Stimulated activated CD8-positive, alpha-beta memory T cell treated with anti-CD3 and anti-CD28 coated beads, Interleukin-15, amount 100 ng/mL, for 48 hours (primary cell): ENCODE data around the gene FAM181A.

ENCODE experiments used
- DNase-seq, 2 donors: peaks; one replicate each; pipeline ENCODE4 v3.0.0-alpha.2; 2020; ENCODE audit warnings: low read depth in 2 of 2

Gene FAM181A

DNA sequence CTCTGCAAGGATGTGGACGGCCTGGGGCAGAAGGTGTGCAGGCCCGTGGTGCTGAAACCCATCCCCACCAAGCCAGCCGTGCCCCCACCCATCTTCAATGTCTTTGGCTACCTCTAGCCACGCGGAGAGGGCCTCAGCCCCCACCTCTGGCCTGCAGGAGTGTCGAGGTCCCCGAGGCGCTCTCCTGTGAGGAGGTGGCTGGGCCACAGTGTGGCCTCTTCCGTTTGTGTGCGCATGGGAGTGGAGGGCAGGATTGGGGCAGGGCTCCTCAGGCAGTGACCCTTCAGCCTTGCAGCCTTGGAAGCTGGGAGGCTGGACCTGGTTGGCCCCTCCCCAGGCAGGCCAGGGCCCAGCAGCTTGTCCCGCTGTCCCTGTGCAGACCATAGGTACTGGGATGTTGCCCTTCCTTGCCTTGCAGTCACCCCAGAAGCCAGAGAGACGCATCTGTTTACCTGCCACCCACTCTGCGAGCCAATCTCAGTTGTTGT, 1.9 kb downstream of the FAM181A start:
- DNase-seq = no peak

DNA sequence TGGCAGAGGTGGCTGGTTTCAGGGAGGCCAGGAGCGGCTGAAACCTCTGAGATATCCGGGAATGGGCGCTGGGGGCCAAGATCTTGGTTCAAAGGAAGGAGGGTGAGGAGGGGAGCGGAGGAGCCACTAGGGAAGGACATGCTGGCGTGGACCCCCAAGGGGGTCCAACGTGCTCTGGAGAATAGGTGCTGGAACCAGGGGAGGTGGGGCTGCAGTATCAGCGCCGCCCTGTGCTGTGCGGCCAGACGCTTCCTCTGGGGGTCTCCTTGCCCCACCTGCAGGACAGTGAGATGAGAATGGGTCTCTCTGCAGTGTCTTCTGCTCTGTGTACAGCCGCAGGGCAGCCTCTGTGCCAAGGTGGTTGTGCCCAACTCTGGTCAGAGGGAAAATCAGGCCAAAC, 2.5 kb downstream of the FAM181A start:
- no peak for DNase-seq

DNA sequence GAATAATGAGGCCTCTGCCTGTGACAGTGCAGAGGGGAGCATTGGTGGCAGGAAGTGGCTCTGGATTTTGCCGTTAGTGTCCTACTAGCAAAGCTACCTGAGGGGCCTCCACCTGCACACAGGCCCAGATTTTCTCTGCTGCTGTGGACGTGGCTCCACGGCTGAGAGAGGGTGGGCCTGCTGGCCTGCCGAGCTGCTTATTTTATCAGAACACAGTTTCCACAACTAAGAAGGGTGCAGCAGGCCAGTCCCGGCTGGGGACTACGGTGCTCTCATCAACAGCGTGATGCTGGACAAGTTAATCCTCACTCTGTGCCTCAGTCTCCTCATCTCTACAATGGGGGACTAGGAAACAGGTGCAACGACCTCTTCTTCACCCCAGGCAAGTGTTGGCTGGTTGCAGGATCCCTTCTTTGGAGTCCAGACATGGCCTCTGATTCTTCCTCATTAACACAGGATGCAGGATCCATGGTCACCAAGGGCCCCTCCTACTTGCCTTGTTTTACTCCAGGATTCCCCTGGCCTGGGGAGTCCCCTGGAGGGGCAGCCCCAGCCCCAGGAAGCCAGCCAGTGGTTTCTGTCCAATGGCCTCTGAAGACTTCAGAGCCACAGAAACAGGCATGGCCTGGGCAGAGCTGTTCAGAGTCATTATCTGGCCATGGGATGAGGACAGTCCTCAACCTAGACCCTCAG, 3.3 kb downstream of the FAM181A start:
- no peak for DNase-seq

DNA sequence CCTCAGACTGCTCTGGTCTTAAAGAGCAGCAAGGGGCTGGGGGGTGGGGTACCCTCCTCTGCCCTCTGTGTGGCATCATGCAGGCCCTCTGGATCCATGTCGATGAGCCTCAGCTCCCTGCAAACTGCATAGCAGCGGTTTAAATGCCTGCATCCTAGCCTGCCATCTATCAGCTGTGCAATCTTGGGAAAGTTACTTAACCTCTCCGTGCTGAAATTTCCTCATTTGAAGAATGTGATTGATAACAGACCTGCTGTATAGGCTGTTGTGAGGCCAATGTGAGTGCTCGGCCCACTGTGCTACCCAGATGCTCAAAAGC, 3.8 kb downstream of the FAM181A start:
- no peak for DNase-seq

DNA sequence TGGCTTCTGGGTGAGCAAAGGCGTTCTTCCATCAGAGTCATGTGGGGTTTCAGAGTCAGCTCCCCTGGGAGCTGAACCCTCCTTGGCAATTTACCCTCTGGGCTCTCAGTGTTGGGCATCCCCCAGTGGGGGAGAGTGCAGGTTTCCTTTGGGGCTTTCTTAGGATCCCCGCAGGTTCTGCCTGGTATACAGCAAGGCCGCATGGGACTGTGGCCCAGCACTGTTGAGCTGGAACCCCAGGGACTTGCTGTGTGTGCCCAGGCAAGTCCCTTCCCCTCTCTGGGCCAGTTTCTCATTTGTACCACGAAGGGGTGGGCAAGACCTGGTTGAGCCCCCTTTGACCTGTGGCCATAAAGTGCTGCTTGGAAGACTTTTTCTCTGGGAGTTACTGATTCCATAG, 5.5 kb downstream of the FAM181A start:
- DNase-seq = no peak

DNA sequence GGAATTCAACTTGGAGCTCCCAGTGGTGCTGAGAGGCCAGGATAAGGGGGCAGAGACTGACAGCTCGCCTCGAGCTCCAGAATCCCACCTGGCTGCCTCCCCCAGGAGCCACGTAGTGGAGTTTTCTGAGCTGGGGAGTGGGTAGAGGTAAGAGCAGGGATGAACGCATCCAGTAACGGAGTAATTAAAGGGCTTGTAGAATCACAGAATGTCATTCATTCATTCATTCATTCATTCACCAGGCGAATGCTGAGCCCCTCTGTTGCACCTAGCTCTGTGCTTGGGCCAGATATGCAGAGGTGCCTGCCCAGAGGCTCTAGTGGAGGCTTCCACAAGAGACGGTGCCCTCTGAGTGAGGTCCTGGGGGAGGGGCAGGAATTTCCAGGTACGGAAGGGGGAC, 8.1 kb downstream of the FAM181A start:
- DNase-seq = no peak

DNA sequence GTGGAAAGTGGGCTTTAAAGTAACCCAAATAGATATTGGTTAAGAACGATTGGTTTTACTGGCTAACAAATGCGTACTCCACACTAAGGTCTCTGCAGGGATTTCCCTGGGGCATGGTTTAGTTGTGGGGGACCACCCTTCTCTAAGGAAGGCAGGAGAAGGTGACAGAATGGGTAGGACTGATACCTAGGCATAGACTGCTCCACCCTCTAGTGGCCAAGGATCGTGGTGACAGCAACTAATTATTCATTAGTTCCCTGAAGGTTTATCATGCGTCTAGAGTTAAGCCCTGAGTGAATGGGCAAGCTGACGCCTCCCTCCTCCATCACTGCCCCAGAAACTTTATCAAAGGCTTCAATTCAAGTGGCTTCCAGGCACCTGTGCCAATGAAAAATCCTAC, 9.1 kb downstream of the FAM181A start:
- no peak for DNase-seq

DNA sequence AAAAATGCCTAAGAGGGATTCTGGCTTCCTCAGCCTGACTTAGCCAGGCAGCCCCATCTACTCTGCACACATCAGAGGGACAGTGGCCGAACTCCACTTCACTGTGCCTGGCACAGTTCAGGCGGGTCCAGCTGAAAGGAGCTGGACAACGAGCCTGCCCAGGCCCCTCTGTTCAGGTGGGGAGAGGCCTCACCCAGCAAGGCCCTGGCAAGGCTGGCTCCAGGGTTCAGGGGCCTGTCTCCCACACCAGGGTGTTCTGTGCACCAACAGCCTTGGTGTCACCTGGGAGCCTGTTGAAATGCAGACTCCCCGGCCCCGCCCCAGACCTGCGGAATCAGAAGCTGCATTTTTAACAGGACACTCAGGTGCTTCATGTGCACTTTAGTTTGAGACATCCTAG, 9.8 kb downstream of the FAM181A start:
- DNase-seq = no peak

DNA sequence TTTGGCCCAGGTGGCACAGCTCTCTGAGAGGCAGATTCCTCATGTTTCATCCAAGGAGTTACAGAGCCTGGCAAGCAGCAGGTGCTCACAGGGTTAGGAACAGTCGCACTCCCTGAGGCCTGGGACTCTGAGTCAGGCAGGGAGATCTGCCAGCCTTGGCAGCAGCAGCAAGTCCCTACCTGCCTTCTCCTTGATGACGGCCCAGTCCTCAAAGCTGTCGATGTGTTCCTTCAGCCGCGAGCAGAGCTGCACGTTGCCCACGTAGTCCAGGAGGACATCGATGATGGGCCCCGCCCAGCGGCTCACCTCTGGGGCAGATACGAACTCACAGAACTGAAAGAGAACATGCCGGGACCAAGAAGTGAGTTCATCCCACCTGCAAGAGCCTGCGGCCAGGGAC, 10.4 kb downstream of the FAM181A start:
- DNase-seq = no peak

DNA sequence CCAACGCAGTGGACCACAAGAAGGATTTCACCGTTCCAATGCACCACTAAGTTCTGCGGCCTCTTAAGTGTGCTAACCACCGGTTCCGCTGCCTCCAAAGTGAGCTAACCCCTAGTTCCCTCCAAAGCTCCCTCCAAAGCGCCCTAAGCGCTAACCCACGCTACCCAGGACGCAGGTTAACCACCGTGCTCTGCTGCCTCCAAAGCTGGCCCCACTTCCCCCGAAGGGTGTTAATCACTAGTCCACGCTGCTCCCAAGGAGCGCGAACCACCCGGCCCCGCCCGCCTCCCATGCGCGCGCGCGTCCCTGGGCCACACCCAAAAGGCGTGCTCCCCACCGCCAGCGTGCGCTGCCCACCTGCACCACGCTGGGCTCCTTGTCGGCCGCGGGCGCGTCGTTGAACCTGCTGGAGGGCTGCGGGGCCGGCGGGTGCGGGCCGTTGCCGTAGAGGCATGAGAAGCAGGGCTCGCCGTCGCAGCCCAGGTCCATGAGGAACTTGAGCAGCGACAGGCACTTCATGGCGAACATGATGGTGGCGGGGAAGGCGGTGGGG, 11.7 kb downstream of the FAM181A start:
- DNase-seq = no peak

DNA sequence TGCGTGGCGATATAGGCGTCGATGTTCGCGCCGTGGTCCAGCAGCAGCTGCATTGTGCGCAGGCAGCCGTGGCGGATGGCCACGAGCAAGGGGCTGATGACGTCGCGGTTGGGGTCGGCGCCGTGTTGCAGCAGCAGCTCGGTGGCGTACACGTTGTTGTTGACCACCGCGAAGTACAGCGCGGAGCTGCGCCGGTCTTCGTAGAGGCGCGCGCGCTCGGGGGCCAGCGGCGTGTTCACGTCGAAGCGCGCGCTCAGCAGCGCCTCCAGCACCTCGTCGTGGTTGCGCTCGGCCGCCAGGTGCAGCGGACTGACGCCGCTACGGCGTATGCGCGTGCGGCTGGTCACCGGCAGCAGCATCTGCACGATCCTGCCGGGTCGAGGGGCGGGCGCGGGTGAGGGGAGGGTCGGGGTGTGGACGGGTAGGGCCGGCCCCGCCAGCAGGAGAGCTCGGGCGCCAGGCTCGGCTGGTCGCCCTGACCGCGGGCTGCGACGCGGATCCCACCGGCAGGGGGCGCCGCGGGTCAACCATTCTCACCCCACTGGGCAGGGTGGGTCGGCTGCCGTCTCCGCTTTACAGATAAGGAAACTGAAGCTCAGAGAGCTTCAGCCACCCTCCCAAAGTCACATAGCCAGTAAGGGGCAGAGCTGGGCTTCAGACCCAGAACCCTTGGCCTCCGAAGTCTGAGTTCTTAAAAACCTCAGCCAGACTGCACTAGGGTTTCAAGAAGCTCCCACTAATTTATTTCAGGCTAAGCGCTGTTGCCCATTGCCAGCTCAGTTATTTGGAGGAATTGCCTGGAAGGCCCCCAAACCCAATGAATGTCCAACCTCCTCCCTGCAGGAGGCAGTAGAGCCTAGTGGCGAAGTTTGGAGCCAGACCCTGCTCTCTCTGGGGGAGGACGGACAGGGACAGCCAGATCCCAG, 12.4 kb downstream of the FAM181A start:
- DNase-seq = peak; percentile 84 to 86

DNA sequence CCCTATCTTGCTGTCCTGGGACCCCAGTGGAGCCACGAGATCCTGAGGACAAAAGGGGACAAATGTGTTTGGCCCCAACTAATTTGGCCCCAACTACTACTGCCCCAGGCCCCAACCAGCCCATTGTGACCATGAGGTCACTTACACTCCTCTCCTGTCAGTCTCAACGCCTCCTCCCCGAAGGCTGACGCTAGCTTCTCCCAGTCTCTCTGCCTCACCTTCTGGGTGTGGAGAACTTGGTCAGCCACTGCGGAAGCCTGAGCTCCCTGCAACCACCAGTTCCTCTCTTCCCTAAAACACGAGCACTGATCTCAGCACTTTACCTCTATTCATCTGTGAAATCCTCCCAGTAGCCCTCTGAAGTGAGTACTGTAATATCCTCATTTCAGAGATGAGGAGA, 13.3 kb downstream of the FAM181A start:
- DNase-seq = no peak

DNA sequence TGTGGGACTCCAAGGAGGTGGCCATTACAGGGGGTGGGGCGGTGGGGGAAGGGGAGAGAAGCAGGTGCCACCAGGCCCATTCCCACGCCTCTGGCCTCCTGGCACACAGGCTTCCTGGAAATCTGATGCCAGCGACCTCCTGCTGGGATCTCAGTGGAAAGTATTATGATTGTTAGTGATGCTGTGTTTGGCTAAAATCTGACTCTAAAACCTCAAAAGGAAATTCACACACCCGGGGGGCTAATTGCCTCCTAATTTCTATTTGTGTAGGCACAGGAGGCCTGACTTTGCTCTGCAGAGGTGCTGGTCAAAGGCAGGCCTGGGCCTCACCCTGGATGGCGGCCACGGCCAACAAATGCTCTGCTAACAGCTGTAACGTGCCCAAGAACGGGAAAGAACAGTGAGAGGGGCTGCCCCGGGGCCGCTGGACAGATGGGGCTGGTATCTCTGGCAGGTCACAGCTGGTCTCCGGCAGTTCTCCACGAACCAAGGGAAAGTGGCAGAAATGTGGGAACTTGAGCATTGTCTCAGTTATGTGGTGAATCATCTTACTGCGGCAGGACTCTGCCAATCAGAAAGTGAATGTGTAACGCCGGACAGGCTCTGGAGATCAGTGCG, 14.3 kb downstream of the FAM181A start:
- no peak for DNase-seq

DNA sequence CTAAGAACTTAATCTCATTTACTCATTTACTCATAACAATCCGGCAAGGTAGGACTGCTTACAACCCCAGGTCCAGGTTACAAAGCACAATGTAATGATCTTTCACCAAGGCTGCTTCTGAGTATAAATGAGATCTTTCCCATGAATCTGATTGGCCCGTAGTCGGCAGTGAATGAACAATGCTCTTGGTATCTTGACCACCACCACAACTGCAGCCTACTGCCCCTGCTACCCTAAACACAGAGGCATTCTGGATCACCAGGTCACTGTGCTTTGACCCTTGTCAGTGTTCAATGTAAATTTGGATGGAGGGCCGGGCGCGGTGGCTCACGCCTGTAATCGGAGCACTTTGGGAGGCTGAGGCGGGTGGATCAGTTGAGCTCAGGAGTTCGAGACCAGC, 15.9 kb downstream of the FAM181A start:
- no peak for DNase-seq

DNA sequence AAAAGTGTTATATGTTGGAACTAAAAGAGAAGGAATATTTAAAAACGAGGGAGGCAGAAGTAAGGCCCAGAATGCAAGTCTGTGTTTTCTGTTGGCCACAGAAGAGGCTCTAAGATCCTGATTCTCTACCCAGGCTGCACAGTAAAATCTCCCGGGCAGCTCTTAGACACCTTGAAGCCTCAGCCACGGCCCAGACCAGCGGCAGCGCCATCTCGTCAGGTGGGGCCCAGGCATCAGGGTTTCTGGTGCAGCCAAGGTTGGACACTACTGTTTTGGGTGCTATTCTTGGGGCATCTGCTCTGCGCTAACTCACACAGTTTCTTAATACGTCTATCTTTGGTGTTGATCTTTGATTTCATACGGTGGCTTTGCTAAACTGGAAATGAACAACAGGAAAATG, 16.8 kb downstream of the FAM181A start:
- DNase-seq = no peak

DNA sequence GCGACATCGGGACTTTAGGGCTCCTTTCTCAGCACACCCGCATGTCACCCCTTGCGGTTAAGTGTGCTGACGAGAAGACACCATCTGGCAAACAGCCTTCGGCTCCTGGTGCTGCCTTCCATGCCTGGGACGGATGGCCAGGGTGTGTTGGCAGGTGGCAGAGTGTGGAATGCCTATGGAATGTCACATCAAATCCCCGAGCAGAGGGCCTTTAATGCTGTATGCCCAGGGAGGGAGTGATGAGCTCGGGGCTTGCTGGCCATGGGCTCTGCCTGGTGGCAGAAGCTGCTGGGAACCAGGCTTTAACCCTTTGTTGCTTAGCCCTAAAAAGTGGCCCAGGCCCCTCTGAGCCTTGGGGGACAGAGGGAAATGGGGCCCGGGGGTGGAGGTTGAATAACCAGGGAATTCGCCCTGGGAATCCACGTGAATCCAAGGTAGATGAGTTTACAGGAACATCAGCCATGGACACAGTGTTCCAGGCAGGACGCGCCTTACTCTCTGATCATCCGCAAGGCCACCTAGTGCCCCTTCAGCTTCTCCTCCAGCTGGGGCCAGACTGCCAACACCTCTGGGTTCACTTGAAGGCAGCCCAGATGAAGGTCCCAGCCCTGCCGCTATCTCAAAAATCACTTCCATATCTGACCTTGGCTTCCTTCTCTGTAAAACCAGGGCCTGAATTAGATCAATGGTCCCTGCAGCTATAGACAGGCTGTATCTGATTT, 17.4 kb downstream of the FAM181A start:
- DNase-seq = no peak

DNA sequence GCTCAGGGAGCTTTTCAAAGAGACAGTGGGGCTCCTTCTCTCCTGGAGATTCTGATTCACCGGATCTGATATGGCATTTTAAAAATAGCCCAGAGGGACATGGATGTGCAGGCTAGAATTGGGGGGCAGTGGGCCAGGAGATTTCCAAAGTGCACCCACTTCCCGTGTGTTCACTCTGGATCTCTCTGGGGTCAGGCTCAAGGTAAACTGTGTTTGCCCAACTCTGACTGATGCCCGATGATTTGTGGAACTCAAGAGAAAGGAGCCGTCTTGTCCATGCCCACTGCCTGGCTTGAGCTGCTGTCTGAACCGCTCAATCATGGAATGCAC, 17.9 kb downstream of the FAM181A start:
- DNase-seq = no peak

DNA sequence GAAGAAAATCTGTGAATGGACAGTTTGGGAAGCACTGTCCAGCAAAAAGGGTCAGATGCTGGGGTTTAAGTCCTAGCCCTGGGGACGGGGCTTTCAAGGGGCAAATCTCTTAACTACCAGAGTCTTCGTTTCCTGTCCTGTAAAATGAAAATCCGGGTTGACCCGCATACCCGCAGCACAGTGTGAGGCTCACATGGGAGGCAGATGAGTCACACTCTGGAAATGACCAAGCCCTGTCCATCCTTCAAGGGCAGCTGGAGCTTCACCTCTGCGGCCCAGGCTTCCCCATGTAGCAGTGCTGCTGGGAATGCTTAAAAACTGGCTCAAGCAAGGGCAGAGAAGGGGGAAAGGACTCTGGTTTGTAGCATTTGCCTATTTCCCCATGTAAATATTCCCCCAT, 19.0 kb downstream of the FAM181A start:
- no peak for DNase-seq

DNA sequence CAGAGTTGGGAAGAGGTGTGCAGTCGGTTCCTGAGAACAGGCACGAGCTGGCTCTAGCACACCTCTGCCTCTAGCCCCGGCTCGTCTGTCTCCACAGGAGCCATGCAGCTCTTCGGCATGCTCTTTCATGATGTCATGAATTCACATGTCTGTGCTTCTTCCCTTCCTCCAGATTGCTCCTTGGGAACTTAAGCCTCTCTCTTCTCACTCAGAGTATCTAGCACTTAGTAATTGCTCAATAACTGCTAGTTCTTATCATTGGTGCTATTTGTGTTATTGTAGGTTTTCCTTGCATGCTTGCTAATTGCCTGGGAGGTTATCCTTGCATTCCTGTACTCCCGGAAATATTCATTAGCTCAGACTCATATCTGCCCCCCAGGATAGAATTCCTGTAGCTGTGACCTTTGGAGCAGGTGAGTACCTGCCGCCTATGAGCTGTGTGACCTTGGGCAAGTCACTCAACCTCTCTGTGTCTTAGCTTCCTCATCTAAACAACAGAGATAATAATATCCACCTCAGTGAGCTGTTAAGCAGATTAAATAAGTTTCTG, 19.5 kb downstream of the FAM181A start:
- no peak for DNase-seq

DNA sequence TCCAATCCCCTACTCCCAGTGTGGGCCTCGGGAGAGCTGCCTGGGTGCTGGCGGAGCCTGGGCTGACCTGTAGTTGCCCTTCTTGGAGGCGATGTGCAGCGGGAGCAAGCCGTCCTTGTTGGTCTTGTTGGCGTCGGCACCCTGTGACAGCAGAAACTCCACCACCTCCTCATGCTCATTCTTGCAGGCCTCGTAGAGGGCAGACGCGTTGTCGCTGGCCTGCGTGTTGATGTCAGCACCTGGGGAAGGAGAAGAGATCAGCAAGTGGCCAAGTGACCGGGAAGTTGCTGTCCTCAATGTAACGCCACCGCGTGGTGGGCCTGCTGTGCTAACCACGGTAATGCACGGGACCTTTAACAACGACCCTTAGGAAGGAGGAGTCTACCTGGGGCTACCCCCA, 20.1 kb downstream of the FAM181A start:
- DNase-seq = no peak

DNA sequence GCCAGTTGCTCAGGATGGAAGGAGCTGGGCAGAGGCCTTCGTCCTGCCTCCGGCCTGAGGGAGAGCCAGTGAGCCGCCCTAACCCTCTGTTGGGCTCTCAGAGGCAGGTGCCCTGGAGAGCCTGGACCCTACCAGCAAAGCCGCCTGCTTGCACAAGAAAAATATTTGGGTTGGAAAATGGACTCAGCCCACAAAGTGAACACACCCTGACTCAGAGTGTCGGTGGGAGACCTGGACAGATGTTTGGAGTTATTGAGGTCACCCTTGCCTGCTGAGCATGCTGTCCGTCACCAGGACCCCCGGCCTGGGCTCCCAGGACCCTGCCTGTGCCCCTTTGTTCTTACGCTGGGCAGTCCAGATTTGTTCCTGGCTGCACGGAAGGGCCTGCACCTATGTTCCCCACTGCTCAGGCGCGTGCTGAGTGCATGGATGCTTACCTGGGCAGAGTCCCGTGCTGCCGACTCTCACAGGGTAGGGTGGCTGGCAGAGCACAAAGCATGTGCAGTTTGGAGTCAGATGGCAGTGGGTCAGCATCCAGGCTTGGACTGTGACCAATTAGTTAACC, 22.4 kb downstream of the FAM181A start:
- no peak for DNase-seq
